ENCODE results near the gene SPAG9. TPM values are rescaled to one million over a fixed set of nuclear protein-coding genes. Genes with fewer than 3 reads are reported as not detected.
A peak's percentile ranks its signal among the peaks of the same experiment; 100 is the strongest.

The SPAG9 gene
- total RNA-seq, result 67.0 to 74.3 TPM (median 72.9 TPM) in 3 replicates

DNA sequence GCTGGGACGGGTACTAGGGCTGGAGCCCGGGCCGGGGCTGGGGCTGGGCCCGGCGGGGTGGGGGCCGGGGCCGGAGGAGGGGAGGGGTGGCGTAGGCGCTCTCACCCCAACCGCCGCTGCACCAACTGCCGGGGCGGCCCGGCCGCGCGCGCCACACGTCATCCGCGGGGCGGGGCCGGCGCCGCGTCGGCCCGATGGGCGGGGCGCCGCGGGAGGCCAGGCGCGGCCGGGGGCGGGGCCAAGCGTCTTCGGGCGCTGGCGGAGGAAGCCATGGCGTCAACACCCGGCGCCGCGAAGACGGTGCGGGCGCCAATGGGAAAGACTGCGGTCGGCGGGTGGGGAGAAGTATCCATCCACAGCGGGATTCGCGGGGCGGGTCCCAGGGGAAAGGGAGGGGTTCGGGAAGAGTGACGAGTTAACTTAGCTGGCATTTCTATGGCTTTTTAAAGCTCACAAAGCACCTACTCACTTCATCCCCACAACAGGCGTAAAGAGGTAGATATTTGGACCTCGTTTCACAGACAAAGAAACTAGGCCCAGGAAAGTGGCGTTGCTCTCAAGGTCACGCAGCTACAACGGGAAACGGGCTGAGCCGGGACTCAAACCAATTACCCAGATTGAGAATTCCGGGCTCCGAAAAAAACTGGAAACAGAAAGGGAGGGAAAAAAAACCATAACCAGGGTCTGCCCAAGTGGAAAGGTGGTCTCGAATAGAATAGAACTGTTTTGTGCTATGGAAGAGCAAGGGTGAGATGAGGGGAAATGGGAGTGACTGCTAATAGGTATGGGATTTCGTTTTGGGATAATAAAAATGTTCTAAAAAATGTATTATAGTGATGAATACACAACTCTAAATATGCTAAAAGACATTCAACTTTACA lies at the start of gene SPAG9:
SPAG9 (minus strand) TSS at position 130 of the 881 bp plus-strand sequence. CDS start 212 bp downstream, outside the sequence.
- Mint-ChIP-seq H3K9me3 (no peaks in the 10 kb centered on the region), H3K36me3 (no peaks in the 10 kb centered on the region), H3K27ac (peak within 1 kb of the TSS; percentile 100), H3K27me3 (ENCODE audit: low read depth) (no peaks in the 10 kb centered on the region), H3K4me1 (peaks cover 40% of the 10 kb centered on the region), H3K4me3 (peak within 1 kb of the TSS; percentile 95)
- TF ChIP-seq, protein P1, sequence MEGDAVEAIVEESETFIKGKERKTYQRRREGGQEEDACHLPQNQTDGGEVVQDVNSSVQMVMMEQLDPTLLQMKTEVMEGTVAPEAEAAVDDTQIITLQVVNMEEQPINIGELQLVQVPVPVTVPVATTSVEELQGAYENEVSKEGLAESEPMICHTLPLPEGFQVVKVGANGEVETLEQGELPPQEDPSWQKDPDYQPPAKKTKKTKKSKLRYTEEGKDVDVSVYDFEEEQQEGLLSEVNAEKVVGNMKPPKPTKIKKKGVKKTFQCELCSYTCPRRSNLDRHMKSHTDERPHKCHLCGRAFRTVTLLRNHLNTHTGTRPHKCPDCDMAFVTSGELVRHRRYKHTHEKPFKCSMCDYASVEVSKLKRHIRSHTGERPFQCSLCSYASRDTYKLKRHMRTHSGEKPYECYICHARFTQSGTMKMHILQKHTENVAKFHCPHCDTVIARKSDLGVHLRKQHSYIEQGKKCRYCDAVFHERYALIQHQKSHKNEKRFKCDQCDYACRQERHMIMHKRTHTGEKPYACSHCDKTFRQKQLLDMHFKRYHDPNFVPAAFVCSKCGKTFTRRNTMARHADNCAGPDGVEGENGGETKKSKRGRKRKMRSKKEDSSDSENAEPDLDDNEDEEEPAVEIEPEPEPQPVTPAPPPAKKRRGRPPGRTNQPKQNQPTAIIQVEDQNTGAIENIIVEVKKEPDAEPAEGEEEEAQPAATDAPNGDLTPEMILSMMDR (IDR thresholded peaks at IDR 0.05; ENCODE audit: unreplicated experiment), result no peak
- DNase-seq (ENCODE audit: low spot score in 2 of 2, unreplicated experiment in 2 of 2), result peak; percentile 92 to 94

GRCh38 chr17:51169340-51169739 lies 48.7 kb upstream of the SPAG9 start:
- Mint-ChIP-seq H3K36me3 (peaks cover 30% of the 10 kb centered on the region), H3K27me3 (ENCODE audit: low read depth) (no peaks in the 10 kb centered on the region), H3K4me1 (peaks cover 13% of the 10 kb centered on the region), H3K9me3 (no peaks in the 10 kb centered on the region), H3K27ac (no peak overlapping the region), H3K4me3 (no peak overlapping the region)
- DNase-seq (ENCODE audit: low spot score in 2 of 2, unreplicated experiment in 2 of 2), result no peak
- TF ChIP-seq, protein P1 (IDR thresholded peaks at IDR 0.05; ENCODE audit: unreplicated experiment), result no peak

GRCh38 chr17:51166987-51167931 lies 46.6 kb upstream of the SPAG9 start:
- peaks cover 13% of the 10 kb centered on the region for H3K4me1 Mint-ChIP-seq
- H3K9me3 Mint-ChIP-seq, result no peaks in the 10 kb centered on the region
- DNase-seq (ENCODE audit: low spot score in 2 of 2, unreplicated experiment in 2 of 2), result peak; percentile 51 to 80
- H3K27ac Mint-ChIP-seq, result peak overlapping the region; percentile 89
- H3K27me3 Mint-ChIP-seq (ENCODE audit: low read depth), result no peaks in the 10 kb centered on the region
- H3K4me3 Mint-ChIP-seq, result peak overlapping the region; percentile 79
- TF ChIP-seq, protein P1 (IDR thresholded peaks at IDR 0.05; ENCODE audit: unreplicated experiment), result peak; percentile 77
- H3K36me3 Mint-ChIP-seq, result peaks cover 31% of the 10 kb centered on the region

DNA sequence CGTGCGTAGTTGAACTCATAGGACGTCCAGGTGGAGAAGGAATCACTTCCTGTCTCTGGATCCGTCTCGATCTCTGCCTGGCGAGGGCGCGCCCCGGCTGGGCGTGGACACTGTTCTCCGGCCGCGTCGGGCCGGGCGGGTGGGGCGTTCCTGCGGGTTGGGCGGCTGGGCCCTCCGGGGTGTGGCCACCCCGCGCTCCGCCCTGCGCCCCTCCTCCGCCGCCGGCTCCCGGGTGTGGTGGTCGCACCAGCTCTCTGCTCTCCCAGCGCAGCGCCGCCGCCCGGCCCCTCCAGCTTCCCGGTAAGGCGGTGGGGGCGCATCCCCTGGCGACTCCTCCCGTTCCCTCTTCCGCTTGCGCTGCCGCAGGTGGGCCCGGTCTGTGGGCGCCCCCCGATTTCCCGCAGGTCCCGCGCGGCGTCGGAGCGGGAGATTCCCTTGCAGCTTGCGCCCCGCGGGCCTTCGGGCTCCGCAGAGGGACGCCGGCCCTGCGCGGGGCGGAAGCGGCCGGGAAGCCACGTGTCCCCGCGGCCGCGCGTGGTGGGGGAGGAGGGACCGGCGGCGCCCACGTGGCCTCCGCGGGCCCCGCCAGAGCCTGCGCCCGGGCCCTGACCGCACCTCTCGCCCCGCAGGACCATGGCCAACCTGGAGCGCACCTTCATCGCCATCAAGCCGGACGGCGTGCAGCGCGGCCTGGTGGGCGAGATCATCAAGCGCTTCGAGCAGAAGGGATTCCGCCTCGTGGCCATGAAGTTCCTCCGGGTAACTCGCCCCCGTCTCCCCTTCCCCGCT lies 45.7 kb upstream of the SPAG9 start, which contains the start of gene NME2:
NME2 (plus strand) TSS at position 214 of the 789 bp plus-strand sequence; CDS start at position 634, 420 bp downstream.
- H3K27me3 Mint-ChIP-seq (ENCODE audit: low read depth), result no peaks in the 10 kb centered on the region
- TF ChIP-seq, protein P1 (IDR thresholded peaks at IDR 0.05; ENCODE audit: unreplicated experiment), result no peak
- peak within 1 kb of the TSS; percentile 89 for H3K4me3 Mint-ChIP-seq
- H3K27ac Mint-ChIP-seq, result peak within 1 kb of the TSS; percentile 90
- peak; percentile 65 to 81 for DNase-seq (ENCODE audit: low spot score in 2 of 2, unreplicated experiment in 2 of 2)
- H3K4me1 Mint-ChIP-seq, result peaks cover 13% of the 10 kb centered on the region
- H3K36me3 Mint-ChIP-seq, result peaks cover 35% of the 10 kb centered on the region
- H3K9me3 Mint-ChIP-seq, result no peaks in the 10 kb centered on the region

All from mesothelial cell of epicardium (in vitro differentiated cells).